ENCODE data around the gene WBP1L.
A peak's percentile ranks its signal among the peaks of the same experiment; 100 is the strongest.

WBP1L gene

DNA sequence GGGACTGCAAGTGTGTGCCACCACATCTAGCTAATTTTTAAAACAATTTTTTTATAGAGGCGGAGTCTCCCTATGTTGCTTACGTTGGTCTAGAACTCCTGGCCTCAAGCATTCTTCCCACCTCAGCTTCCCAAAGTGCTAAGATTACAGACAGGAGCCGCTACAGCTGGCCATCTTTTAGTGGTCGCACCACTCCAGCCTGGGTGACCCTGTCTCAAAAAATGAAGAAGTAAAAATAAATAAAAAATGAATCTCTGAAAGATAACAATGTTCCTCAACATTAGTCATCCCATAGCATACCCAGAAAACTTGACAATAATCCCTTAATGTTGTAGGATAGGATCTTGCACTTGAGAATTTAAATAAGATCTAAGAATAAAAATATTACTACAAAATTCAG, 18.2 kb downstream of the WBP1L start:
- no peak for DNase-seq

DNA sequence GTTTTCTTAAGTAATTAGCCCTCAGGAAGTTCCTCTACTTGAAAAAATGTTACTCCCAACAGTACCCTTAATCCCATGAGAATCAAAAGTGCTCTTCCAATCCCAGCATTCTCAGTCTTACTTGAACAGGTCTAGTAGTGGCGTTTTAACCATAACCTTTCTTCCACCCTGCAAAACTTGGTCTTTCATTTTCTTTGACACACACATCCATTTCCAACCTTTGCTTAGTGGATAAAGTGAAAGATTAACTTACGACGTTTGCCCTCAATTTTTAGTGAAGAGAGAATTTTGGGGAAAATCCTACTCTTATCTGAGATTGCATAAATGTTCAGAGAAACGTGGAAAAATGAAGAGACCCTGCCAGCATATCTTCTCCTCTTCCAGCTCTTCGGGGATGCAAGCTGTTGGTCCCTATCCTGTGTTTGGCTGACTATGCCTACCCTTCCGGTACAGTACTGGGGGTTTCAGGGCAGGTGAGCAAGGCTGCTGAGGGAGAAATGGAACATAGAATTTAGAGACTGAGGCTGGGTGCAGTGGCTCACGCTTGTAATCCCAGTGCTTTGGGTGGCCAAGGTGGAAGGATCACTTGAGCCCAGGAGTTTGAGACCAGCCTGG, 18.8 kb downstream of the WBP1L start:
- DNase-seq = no peak

DNA sequence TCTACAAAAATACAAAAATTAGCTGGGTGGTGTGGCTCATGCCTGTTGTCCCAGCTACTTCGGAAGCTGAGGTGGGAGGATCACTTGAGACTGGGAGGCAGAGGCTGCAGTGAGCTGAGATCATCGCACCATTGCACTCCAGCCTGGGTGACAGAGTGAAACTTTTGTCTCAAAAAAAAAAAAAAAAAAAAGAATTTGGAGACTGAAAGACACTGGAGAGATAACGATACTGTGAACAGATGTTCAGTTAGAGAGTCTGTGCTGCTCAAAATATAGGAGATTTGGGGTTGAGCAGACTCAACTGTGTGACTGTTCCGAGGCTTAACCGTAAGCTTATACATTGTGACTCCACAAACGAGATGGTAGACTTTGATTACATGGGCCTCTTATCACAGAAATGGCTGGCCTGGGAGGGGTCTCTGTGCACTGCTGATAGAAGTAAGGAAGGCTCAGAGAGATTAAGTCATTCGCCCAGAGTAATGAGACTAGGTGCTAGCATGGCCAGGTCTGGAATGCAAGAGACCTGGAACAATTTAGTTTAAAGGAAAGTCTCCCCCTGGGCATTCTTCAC, 19.4 kb downstream of the WBP1L start:
- no peak for DNase-seq

DNA sequence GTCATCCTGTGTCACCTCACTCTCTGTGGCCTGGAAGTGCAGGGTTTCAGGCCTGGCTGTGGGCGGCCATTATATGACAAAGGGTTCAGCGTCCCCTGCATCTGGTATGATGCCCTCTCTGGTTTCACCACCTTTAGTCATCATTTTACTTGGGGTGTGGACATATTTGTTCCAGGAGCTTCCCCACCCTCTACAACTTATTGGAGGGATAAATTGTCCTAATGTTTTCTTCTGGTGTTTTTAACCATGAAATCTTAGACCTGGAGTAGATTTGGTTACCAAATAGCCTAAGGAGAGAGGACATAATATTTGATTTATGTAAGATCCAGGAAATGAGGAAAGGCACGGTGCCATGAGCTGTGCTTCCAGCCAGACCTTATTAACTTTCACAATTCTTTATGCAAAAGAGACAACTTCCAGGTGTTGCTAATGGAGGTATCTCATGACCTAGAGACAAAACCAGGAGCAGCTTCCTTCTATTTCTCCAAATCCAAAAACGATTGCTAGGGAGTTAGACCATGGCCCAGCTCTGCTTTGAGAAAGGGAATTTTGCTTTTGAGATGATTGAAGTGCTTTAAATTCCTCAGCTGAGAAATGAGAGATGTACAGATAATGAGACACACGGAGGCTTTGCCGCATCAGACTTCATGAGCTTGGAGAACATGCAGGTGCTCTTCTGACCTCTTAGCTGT, 20.9 kb downstream of the WBP1L start:
- DNase-seq = no peak

DNA sequence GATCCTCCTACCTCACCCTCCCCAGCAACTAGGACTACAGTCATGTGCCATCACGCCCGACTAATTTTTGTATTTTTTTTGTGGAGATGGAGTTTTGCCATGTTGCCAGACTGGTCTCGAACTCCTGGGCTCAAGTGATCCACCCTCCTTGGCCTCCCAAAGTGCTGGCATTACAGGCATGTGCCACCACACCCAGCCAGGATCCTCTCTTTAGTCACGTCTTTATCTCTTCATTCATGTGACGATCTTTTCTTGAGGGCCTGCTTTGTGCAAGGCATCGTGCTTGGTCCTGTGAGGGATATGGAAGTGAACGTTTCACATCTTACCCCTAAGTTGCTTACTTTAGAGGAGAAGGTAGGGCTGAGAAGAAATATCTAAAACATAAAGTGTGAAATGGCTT, 21.6 kb downstream of the WBP1L start:
- no peak for DNase-seq

DNA sequence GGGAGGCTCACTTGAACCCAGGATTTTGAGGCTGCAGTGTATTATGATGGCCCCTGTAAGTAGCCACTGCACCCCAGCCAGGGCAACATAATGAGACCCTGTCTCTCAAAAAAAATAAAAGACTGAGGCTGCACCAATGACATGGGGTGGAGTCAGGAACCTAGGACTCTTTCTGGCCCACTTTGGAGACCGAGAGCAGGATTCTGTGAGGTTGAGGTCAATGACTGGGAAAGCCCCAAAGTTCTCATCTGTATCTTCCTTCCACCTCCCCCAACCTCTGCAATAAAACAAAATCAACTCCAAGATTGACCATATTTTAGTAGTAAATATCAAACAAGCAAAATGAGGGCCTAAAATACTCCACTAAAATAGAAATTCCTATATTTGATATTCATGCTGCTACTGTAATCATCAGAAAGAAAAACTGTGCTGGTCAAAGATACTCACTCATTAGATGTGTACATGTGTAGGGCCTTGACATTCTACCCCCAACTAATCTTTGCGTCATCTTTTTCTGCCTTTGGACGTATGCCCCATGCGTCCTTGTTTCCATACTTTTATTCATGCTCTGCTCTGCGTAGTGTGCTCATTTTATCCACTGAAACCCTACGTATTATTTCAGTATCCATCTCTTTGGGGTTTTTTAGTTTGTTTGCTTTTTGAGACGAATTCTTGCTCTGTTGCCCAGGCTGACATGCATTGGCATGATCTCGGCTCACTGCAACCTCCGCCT, 23.8 kb downstream of the WBP1L start:
- DNase-seq = no peak

DNA sequence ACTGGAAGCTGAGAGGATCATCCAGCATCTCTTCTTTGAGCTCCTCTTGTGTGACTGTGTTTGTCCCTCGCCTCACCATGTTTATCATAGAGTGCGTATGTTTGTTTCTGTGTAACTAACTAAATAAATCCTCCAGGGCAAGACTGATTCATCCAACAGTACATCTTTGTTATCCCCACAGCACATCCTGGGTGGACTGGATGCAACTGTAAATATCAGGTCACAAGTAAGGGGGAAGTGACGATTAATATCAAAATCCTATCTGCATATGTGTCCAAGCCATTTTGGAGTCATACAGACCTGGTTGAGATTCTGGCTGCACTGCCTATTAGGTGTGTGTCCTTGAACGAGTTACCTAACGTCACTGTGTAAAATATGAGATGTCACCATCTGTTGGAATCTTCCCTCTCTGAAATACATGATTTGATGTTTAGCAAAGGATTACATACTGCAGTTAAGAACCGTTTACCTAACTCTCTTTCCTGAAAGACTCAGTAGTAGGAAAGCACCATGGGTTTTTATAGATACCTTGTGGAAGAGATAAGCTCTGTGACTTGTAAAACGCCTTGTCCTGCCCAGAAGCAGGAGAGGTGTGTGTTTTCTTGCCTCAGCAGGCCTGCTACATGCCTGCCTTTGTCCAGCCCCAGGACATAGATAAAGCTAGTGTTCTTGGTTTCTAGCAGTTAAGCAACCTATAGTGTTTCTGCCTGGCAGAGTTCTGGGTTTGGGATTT, 25.8 kb downstream of the WBP1L start:
- no peak for DNase-seq

DNA sequence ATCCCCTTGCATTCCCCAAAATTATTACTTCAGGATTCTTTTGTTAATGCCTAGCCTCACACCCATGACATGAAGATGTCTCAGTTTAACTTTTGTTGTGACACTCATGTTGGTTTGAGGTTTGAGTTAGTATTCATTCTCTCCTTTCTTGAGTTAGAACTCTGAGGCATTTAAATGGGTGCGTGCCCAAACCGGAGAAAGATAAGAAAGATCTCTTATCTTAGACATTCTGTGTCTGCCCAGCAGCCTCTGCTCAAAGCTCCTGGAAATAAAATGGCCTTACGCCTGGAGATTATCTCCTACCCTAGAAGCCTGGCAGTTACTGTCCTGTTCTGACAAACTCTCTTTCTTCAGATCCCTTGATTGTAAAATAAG, 26.3 kb downstream of the WBP1L start:
- no peak for DNase-seq

DNA sequence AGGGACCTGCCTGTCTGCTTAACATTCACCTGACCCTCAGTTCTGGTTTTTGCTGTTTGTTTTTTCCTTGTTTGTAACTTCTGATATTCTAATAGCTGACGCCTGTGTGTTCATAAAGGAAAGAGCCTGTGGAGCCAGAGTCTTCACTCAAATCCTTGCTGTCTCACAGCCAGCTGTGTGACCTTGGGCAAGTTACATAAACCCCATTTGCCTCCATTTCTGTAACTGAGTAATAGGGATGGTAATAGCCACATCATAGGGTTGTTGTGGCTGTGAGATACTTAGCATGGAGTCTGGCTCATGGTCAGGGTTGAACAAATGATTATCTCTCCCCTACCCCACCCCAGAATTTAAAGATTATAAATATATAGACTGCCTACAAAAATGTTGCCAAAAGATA, 27.0 kb downstream of the WBP1L start:
- no peak for DNase-seq

DNA sequence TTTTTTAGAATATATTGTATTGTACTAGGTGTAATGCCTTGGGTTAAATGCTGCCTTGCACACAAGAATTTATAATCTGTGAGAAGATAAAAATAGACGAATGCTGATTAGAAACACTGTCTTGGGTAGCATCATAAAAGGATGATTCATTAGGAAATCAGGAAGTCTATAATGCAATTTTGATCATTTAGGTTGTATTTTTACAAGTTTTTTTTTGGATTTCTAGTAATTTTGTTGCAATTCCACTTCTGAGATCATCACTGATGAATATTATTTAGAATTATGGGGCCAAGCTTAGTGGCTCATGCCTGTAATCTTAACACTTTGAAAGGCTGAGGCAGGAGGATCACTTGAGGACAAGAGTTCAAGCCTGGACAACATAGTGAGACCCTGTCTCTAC, 29.6 kb downstream of the WBP1L start:
- DNase-seq = no peak

DNA sequence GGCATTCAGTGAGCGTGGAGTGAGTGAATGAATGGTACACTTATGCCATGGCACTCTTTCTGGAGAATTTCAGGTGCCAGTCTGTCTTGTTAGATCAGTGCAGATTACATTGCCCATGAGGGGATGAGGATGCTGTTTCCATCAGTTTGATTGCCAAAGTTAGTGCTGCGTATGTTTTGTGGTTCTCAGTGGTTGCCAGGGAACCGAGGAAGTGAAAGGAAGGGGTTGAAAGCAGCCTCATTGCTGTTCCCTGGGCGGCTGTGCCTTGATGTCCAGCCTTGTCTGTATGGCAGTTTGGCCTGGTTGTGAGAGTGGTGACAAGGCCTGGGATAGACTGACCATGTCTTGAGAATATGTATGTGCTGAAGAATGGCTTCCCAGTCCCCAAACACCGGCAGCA, 30.2 kb downstream of the WBP1L start:
- DNase-seq = no peak

DNA sequence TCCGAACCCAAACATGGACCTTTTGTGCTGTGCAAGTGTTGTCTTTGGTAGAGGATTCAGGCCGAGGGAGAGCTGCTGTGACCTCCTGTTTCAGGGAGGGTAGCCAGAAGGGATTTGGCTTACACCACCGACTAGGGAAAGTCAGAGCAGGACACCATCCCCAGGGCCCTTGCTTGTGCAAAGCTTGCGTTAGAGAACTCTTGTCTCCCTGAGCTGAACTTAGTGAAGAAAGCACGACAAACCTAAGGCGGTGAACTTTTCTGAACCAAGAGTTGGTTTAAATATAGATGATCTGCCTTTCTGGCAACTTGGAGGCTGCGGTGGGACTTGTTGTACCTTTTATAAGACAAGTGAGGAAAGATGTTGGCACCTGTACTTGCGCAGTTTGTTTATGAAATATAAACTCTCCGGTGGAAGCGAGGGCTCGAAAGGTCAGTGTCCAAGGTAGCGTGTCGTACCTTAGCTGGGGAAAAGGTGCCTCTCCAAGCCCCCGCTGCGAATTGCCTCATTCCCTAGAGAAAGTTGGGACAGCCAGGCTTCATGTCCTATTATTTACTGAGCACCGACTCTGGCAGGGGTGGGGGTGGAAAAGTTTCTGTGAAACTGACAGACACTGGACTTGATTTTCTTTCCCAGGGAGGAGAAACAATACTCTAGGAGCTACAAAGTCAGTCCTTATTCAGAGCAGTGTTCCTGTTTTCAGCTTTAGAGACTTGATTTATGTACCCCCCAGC, 31.6 kb downstream of the WBP1L start:
- peak in 1 of 2 experiments; percentile 79 for DNase-seq

DNA sequence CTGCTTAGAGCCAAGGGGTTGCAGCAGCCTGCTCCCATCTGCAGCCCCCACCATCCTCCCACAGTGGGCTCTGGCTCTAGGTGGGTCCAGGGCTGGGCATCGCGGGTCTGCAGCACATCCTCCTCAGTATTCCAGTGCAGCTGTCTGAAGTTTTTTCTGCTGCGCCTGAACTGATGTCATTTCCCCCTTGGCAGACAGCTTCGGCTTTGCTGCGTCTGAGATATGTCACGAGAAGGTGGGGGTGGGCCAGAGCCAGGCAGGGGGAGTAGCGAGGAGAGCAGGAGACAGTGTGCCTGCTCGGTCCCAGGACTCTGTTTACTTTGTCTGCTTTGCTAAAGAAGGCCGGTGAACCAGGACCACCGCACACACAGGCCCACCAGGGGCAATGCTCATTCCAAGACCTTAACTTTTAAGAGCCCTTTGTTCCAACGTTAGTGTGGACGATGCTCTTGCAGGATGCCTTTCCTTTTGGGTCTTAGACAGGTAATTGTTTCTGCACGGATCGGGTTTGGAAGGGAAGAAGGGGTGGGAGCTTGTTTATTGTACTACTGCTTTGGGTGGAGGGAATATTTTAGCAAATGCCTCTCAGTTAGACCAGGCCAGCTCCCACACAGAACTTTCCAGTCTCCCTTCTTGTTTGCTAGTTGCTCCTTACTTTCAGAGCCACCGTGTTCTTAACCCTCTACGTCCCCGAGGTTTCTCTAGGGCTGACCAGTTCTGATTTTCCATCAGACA, 32.4 kb downstream of the WBP1L start:
- peak; percentile 88 to 89 for DNase-seq

DNA sequence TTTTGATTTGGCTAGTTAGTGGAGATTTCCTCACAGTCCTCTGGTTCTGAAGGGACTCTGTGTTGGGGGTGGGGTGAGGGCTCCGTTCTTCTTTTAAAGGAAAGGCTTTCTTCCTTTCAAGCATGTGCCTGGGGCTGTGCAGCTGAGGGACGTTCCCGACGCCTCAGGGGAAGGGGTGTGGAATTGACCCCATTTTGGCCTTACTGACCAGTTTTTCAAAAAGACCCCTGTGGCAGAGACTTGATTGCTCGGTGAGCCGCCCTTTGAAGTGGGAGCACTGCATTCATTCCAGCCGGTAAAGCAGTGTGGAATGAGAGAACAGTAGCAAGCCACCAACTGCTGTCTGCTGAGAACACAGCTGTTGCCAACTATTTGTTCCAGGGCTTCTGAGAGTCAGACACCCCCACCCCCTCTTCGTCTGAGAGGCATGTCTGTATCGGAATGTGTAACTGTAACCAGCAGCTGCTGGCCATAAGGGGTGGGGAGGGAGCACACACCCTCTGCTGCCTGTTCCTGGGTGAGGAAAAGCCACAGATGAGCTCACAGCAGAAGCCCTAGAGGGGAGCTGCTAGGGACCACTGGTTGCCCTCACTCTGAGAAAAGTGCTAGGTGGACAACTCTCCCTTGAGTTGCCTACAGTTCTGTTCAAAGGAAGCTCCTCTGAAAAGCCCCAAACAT, 33.2 kb downstream of the WBP1L start:
- DNase-seq = peak; percentile 95 to 97

DNA sequence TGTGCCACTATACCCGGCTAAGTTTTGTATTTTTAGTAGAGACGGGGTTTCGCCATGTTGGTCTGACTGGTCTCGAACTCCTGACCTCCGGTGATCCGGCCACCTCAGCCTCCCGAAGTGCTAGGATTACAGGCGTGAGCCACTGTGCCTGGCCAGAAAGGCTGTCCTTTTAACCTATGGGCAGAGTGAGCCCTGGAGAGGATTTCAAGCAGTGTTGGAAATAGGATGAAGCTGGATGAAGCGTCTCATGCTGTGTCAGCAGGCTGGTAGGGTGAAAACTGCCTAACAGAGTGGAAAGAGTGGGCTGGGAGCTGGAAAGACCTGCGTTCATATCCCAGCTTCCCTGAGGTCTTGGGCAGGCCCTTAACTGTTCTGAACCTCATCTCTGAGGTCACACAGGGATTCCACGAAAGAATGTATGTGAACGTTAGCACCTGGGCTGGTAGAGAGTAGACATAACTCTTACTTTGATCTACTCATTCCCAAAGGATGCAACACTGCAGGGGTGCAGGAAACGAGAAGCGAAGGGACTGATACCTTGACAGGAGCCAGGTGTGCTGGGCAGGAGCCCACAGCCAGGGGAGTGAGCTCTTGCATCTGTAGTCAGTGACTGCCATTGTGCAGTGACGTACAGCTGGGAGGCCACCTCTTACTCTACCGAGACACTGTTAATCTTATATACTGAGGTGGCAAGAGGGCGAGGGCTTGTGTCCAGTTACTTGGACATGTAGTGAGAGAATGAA, 34.1 kb downstream of the WBP1L start:
- DNase-seq = no peak

DNA sequence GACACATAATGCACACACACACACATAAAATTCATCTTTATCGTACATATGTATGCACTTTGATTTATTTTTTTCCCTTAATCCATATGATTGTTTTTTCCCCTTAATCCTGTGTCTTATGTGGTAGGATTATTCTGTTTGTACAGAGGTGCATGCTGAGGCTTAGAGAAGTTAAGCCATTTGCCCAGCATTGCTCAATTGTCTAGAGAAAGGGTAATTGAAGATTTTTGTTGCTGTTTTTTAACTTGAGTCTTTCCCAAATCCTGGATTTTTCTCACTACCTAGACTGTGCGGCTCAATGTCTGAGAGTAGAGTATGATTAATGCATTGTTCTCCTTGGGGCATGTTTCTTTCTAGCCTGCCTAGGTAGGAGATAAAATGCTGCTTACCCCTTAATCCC, 35.0 kb downstream of the WBP1L start:
- DNase-seq = no peak

DNA sequence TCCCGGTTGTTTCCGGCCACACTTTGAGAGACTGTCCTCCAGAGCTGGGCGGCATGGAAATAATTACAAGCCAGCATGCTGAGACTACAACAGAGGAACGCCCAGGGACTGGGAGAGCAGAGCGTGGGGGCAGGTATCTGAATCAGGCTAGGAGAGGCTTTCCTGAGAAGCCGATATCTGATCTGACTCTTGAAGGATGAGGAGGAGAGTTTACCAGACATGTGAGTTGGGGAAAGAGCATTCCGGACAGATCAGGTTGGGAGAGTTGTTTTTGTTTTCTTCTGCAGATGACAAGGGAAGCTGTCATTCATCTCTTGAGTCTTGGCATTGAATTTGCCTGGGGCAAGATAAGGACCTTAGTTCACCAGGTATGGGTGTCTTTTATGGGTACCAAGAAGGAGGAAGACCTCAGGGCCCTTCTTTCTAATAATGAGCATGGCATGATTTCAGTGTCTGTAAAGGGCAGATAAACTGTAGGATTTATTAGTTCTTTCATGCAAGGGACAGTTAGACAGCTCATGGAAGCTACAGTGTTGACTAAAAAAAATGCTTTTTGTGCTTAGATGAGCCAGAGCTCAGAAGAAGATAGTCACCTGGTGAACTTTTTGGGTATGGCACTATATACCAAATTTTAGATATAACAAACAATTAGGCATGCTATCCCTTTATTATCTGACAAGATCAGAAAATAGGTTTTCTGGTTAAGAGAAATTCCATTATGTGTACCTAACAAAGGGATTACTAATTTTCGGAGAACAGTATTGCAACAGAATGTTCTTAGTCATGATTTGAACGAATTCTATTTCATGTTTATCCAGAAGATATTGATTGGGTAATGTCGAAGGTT, 36.2 kb downstream of the WBP1L start:
- DNase-seq = no peak

DNA sequence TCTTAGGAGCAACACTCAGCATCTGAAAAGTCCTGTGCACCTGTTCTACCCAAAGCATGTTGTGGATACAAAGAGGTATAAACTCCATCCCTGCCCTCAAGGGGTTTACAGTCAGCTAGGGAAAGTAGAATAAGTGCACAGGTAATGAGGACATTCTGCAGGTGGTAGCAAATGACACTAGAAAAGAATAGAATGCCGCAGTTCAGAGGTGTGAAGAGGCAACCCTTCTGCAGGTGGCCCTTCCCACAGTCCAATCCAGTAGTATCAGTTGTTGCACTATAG, 36.7 kb downstream of the WBP1L start:
- DNase-seq = no peak

DNA sequence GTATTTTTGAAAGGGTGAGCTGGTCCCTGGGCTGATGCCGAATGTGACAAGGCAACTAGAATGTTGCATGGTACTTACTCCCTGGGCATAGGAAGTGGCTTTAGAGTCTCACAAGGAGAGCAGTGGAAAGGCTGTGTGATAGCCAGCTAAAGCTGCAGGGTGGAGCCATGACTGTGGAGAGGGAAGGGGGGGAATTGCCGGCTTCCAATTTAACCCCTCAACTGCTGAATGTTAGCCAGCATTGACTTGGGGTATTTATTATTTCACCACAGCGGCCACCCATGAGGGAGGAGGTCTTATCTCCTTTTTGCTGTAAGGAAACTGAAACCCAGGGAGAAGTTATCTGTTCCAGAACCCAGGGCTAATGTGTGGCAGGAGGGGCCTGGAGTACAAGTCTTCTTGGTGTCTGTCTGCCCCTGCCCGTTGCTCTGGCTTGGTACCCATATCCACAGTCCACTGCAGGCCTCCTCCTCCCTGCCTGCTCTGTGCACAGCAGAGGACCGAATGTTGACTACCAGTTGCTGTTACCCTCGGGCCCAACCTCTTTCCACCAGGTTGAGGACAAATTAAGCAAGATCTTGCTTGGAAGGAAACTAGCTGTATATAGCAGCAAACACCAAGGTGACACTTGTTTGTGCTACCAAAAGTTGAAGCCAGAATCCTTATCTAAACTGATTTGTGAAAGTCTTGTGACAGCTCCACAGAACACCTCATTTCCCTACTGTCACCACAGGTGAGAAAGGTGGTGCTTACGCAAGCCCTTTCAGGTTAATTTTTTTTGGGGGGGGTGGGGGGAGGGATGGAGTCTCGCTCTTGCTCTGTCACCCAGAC, 37.6 kb downstream of the WBP1L start:
- no peak for DNase-seq

All from Kasumi-1 (cell line).